HG02885 (cell line): ENCODE results near the gene KMO.

ENCODE experiments used
- ATAC-seq: cut with Tn5 transposase; IDR thresholded peaks from one replicate; pipeline ENCODE4 v1.9.1; 2021; ENCODE audit warnings: mild to moderate bottlenecking; ENCODE audit not compliant: unreplicated experiment, poor library complexity

KMO gene

DNA sequence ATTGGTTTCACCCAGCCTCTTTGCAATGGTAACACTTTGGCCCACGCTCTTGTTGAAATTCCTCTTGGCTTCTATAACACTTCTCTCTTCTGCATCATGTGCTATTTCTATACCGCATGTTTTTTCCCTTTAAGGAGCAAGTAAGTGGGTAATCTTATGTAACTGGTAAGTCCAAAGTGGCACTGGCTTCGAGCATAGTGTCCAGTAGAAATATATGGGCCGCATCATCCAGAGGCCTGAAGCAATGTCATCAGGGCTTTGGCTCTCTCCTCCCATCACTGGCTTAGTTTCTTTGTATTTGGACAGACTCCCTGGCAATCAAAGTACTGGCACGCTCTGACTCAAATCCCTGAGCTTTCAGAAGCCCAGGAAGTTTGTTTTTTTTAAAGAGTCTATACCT is 90.5 kb downstream of the KMO start:
- ATAC-seq = no peak

DNA sequence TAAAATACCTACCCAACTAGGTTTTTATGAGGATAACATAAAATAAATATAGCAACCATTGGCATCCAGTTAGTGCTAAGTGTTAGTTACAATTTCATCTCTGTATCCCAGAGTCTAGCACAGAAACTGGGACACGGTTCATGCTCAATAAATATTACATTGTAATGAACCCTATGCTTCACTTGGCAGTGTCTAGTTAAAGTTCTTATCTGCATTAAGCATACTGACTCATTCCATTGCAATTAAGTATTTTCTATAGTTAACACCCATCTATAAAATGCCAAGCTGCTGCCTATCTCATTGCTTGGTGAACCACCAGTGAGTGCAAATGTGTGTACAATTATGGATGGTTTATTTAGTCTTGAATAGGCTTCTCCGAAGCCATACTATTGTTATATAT is 92.8 kb downstream of the KMO start:
- no peak for ATAC-seq

DNA sequence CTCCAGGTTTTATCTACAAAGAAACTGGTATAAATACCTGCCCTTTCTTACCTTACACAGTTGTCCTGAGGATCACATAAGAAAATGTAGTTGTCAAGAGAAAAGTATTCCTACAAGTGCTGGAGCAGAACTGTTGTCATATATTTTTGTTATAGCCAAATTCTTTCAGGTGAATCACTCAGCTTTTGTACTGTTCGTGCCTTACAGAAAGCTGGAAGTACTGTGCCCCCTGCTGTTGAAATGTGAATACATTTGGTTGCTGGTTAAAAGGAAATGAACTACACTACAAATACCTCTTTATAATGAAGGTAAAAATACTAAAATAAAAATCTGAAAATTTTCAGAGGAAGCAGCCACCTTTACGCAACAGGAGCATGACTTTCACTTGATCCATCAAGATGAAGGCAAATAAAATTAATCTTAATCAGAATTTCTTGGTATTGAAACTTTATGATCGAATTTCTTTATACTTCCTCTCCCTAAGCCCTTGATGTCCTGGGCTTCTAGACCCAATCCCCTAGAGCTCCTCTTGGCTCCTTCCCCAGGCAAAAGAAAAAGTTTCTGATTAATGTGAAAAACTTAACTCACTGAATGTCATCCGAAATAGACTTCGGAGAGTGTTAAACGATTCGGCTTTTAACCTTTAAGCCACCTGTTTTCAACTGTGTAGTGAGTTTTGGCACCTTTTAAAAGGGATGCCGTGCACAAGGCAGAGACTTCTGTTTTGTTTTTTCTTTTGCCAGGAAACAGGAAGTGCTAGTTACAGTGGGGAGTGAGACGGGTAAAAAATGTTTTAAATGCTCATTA is 95.5 kb downstream of the KMO start:
- ATAC-seq = peak; percentile 83

DNA sequence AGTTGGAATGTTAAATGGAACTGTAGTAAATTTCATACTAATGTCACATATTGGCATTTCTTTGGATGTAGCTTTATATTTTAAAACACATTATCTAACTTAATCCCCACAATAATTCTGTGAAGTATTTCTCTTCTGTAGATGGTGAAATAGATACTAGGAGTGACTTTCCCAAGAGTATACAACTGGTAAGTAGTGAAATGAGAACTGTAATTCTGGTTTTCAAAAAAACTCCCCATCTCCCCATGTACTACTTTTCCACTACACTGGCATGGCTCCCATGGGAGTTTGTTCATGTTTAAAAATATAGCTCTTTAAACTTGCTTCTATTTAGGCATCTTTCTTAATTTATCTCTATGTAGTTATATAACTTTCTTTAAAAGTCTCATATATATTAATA is 97.8 kb downstream of the KMO start:
- no peak for ATAC-seq

DNA sequence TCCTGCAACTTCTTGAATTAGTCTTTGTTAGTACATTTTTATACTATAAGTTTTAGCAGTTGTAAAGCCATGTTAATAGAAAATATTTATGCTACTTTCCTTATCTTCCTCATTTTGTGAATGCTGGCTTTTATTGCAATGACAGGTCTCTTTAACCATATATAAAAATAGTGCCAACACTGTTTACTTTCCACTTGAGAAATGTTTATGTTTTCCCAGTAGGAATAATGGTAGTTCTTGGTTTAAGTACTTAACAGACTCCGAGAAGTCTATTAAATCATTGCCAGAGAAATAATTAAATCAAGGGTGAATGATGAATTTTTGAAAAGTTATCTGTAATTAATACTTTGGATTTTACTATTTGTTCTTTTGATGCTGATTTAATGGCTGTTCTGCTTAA is 98.3 kb downstream of the KMO start:
- no peak for ATAC-seq

DNA sequence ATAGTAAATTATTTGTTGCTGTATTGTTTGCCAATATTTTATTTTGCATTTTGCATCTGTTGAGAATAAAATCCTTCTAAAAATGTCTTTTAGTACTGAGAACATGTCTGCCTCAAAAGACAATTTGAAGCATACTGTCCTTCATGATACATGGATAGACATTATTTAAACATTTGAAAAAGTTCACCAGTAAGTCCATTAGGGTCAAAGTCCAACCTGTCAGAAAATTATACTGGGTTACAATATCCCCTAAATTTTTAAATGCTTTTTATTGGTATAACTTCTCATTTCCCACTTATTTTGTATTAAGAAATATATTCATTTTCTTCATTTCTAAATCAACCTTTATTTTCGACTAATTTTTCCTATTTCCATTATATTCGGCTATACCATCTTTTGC is 98.7 kb downstream of the KMO start:
- ATAC-seq = no peak

DNA sequence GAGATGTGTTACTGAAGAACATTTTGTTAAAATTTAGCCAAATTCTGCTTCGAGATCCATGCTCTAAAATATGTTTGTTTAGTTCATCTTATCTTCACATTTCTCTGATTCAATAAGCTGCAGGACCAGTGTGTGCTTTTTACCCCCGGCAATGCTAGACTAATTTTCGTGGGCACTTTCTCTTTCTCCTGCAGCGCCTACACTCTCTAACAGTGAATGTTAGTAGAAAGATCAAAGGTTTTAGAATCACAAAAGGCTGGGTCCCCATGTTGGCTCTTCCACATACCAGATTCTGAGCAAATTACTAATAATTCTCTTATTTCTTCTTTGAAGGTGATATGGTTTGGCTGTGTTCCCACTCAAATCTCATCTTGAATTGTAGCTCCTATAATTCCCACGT is 99.5 kb downstream of the KMO start:
- no peak for ATAC-seq

DNA sequence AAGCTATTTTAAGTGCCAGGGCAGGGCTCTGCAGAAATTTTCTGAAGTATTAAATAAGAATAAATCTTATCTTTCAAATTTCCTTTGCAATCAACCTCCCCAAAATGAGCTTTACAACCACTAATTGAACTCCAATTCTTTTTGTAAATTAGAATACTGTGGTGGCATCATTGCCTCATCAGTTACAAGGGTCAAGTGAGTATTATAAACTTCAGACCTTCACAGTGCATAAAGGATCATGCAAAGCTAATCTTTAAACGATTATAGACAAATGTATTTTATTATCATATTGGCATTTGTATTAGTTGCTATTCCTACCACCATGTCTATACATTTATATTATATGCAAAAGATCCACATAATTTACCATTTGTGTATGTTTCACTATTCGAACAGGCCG is 100.8 kb downstream of the KMO start:
- no peak for ATAC-seq

DNA sequence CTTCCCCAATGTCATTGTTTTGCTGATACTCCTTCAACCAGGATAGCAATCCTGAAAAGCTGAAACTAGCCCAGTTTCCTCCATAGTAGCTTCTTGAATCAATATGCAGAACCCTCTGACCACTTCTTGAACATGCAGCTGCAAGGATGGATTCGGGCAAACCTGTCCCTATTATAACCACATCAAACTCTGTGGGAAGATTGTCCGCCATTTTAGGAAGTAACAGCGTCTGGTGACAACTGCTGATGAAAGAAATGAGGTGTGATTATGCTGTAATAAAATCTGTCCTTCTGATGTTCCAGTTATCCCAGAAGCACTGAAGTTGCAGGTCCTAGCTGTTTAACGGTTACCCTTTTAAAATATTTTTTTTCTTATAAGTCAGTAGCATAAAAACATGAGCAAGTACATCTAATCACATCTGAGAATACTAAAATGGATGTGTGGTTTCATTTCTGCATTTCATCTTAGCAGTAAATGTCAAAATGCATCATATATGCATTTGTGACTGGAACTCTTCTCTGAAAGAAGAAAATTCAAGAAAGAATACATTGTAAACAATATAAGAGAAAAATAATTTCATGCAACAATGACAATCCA is 103.5 kb downstream of the KMO start:
- ATAC-seq = no peak

DNA sequence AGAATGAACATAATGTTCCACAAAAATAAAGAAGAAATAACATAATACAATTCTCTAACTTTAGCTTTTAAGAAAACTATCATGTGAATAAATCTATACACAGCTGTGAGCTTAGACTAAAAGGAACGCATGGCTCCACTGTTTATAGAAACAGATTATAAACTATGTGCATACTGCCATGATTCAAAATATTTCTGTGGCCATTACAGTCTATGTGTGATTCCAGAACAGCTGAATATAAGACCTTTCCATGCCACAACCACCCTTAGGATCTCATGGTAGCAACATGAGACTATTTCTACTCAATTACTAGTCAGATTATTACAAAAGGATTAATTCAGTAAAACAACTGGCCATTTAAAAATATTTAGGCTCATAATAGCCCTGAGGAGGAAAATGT is 104.1 kb downstream of the KMO start:
- no peak for ATAC-seq

DNA sequence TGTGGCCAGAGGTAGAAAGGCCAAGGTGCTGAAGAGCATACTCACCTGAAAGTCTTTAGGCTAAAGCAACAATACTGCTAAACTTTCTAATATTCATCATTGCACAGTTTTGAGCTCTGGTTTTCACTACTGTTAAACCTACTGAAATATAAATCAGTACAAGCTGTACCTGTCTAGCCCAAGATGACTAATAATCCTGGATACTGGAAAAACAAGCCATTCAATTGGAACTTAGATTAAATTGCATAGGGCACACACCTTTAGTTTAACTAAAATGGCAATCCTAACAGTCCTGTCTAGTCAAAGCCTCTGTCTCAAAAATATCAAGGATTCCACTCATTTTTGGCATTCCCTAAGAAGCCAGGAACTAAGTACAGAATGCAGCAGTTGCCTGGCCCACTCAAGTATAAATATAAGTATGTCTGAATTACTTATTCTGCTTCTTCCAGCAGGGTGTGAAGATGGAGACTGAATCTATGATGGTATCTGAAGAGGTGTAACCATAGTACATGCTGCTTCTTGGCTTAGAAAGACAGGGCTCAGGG is 104.9 kb downstream of the KMO start:
- no peak for ATAC-seq

DNA sequence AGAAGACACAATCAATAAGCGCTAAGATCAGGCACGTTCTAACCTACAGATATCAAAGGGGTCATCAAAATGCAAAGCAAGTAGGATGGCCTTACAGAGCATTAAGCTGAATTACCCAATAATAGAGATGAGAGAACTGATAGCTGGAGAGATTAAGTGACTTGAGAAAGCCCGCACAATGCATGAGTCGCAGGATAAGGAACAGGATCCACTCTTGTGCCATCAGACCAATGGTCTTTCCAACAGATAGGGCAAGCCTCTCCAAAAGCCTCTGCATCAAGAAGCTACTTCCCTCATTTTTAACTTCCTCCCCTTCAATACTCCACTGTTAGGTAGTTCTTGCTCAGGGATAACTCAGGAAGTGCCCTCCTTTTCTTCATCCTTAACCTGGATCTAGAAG is 105.4 kb downstream of the KMO start:
- ATAC-seq = no peak

DNA sequence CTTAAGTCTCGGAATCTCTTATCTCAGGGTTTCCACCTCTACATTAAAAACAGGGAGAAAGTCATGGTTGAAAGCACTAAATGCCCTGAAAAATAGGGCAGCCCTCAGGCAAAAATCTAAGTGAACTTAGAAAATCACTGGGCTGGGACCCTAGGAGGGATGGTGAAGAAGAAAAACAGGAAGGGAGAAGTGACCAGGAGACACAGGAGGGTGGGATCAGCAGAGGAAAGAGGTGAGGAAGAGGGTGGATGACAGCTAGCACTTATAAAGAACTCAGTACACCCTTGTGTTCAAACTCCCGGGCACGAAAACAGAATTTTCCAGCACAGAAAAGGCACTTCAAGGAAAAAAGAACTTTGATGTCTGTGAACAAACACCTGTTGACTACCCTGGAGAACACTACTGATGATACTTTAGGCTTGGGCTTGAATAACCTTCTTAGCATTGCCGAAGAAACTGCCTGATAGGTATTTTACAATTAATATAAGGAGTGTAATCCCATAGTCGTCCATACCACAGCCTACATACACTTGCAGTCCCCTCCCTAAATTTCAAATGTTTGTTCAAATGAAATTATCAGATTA is 106.0 kb downstream of the KMO start:
- no peak for ATAC-seq

DNA sequence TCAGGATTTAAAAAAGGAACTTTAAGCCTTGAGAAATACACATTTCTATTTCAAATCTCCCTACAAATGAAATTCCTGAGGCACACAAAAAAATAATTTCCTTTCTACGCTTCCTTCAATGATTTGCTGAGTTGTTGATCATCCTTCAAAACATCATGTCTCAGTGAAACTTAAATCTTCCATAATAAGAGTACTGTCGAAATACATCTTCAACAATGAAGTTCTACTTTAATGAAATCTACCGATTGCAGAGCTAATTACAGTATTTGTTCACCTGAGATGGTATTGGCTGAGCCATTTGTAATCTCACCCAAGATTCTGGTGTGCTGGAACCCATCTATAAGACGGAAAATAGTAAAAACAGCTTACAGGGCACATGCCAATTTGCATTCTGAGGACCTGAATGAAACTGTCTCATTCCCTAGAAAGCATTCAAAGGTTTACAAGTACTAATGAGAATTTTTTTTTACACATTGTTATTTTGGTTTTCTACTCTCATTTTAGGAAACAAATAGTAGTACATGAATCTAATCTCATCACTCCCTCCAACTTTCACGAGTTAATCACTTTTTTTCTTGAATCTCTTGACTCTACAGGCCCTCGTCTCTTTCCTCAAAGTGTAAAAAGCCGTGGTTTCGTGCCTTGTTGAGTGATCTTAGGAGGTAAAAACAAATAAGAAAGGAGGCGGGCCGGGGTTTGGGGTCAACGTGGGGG is 106.9 kb downstream of the KMO start:
- ATAC-seq = no peak

DNA sequence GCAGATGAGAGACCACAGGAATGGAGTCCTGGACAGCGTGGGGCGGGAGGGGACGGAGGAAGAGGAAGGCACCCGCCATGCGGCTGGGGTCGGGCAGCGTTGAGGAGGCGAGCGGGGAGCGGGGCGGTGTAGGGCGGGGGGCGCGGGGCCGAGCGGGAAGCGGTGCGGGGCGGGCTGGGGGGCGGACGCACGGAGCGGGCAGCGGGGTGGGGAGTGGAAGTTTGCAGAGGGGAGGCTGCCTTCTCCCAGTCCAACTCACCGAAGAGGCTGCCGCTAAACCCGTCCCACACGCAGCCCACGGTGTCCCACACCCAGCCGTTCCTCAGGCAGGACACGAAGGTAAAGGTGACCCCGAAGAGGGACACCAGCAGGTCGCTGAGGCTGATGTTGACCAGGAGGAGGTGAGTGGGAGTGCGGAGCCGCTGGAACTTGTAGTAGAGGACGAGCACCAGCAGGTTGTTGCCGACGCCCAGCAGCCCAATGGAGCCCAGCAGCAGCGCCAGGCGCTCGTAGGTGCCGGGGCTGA is 107.5 kb downstream of the KMO start:
- peak; percentile 49 for ATAC-seq

DNA sequence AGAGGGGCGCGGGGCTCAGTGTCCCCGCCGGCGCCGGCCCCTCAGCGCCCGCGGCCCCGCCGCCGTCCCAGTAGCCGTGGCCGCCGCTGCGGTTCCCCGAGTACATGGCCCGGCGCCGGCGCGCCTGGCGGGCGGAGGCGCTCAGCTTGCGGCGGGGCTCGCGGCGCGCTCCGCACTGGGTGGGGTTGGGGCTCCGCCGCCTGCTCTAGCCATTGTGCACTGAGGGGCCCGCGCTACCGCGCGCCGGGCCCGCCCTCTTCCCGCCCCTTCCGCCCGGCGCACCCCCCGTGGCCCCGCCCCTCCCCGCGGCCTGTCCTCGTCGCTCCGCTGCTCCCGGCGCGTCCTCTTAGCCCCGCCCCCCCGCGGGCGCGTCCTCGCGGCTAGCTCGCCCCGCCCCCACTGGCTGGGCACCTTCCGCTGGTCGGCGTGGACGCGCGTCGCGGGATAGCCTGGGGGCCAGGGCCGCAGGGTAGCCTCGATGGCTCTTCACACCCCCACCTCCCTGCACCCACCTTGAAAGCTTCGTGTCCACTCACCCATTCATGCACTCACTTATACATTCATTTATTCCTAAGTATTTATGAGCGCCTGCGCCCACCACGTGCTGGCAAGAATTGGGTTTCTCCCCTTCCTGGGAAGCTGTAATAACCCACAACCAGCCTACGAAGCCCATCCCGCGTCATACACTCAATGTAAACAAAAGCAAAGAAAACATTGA is 108.1 kb downstream of the KMO start, which contains the start of the genes CHML and OPN3:
Gene CHML, minus strand, starts transcription at position 221 of the 718 bp plus-strand sequence. CDS start 4,603 bp downstream, outside the sequence.
Gene OPN3, minus strand, starts transcription at position 221 of the 718 bp plus-strand sequence. Its CDS starts 115 bp downstream, at position 106.
- peak; percentile 89 for ATAC-seq

DNA sequence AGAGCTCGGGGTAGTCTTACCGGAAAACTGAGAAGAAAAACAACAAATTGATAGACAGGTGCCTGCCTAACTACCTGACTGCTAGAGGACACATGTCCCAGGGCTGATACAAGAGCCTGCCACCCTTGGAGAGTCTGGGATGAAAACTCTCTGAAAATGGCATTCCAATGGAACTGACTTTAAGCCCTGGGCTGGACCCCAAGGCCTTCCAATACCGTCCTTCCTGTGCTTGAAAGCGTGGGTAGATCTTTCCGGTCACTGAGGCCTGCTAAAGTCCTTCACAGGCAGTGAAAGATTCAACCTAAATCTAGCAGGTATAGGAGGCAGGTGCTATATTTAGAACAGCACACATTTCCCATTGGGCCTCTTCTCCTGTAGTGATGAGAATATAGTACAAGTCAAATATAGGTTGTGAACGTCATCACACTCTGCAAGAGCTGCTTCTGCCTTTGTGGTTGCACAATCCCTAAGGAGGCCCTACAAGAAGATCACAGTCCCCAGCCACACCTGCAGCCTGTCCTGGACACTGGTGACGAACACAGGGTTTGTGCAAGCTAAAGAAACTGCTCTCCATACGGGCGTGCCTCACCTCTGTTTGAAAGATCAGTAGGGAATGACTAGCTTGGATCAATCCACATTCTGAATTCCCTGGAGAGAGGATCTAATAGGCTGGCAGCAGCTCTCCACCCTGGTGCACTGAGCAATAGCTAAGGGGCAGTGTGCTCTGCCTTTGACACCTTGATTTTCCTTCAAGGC is 108.9 kb downstream of the KMO start:
- no peak for ATAC-seq

DNA sequence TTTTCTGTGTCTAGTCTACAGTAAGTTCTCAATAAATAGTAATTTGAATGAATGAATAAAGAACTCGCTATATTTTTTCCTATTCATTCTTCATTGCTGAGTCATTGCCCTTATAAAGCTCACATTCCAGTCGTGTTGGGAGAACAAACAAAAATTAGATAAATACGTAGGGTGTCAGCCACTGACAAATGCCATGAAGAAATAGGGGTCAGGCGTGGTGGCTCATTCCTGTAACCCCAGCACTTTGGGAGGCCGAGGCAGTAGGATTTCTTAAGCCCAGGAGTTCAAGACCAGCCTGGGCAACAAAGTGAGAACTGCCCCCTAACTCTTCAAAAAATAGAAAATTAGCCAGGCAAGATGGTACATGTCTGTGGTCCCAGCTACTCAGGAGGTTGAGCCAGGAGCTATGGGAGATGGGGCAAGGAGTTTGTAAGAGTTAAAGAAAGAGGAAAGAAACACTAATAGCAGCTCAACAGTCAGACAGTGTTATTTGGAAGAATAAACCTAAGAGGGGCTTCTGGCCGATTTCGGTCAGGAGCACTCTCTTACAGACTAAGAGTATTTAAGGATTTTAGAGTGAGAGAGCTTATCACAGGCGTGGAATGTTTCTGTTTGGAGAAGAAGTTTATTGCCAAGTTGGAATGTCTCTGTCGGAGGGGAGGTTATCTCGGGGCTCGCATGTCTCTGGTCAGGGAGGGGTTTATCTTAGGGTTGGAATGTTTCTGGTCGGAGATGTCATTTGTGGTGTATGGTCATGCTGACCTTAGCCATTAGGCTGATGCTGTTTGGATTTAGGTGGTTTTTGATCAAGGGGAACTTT is 109.8 kb downstream of the KMO start:
- no peak for ATAC-seq
